ENCODE results near the gene IL36A. TPM values are rescaled to one million over a fixed set of nuclear protein-coding genes. Genes with fewer than 3 reads are reported as not detected.

IL36A gene
- total and polyA plus RNA-seq, 2 experiments from 2014 or later = not detected

- no peak overlapping the region for H3K4me2 ChIP-seq
- H3K9me3 ChIP-seq (ENCODE audit: low read depth) = peaks cover 6% of the 10 kb centered on the region
- no peaks in the 10 kb centered on the region for H4K20me1 ChIP-seq (ENCODE audit: insufficient read depth, poor library complexity, severe bottlenecking)
- no peak for DNase-seq (ENCODE audit: low spot score)
- H3K27ac ChIP-seq = no peak overlapping the region
- H3K79me2 ChIP-seq = no peaks in the 10 kb centered on the region
- H2AFZ ChIP-seq = no peak overlapping the region
- no peaks in the 10 kb centered on the region for H3K4me1 ChIP-seq (ENCODE audit: insufficient read depth)
- H3K36me3 ChIP-seq (replicated peaks; ENCODE audit: insufficient read depth, low read depth) = no peaks in the 10 kb centered on the region
- no peak overlapping the region for H3K4me3 ChIP-seq
- H3K9me2 ChIP-seq (replicated peaks; ENCODE audit: insufficient read depth) = no peaks in the 10 kb centered on the region
- H3K27me3 ChIP-seq = no peaks in the 10 kb centered on the region
- WGBS (ENCODE audit: low lambda C conversion rate, missing lambda C conversion rate) = 93% methylated on average over 14 of the region's 14 CpGs
- TF ChIP-seq EZH2phosphoT487 (IDR thresholded peaks at IDR 0.05; ENCODE audit: low read depth, severe bottlenecking, unreplicated experiment) (no peak), EZH2 (IDR thresholded peaks at IDR 0.05; ENCODE audit: borderline replicate concordance) (no peak), CTCF (IDR thresholded peaks at IDR 0.05; ENCODE audit: poor library complexity) (no peak)
Observed at GRCh38 chr2:112995346-112995920, 9.8 kb upstream of the IL36A start.

GRCh38 chr2:112996635-112997034 lies 8.6 kb upstream of the IL36A start:
- Histone ChIP-seq H4K20me1 (ENCODE audit: insufficient read depth, poor library complexity, severe bottlenecking) (no peaks in the 10 kb centered on the region), H3K27me3 (no peaks in the 10 kb centered on the region), H3K9me2 (replicated peaks; ENCODE audit: insufficient read depth) (no peaks in the 10 kb centered on the region), H3K9me3 (ENCODE audit: low read depth) (peaks cover 9% of the 10 kb centered on the region), H3K27ac (no peak overlapping the region), H3K79me2 (no peaks in the 10 kb centered on the region), H3K4me3 (no peak overlapping the region), H3K4me2 (no peak overlapping the region), H3K36me3 (replicated peaks; ENCODE audit: insufficient read depth, low read depth) (no peaks in the 10 kb centered on the region), H2AFZ (no peak overlapping the region), H3K4me1 (ENCODE audit: insufficient read depth) (no peaks in the 10 kb centered on the region)
- no peak for DNase-seq (ENCODE audit: low spot score)
- WGBS (ENCODE audit: low lambda C conversion rate, missing lambda C conversion rate) = 72% methylated on average over 6 of the region's 6 CpGs
- TF ChIP-seq EZH2 (IDR thresholded peaks at IDR 0.05; ENCODE audit: borderline replicate concordance) = no peak
- TF ChIP-seq CTCF (IDR thresholded peaks at IDR 0.05; ENCODE audit: poor library complexity) = no peak
- no peak for TF ChIP-seq EZH2phosphoT487 (IDR thresholded peaks at IDR 0.05; ENCODE audit: low read depth, severe bottlenecking, unreplicated experiment)

- H3K9me3 ChIP-seq (ENCODE audit: low read depth) = peaks cover 9% of the 10 kb centered on the region
- H3K27me3 ChIP-seq = no peaks in the 10 kb centered on the region
- no peaks in the 10 kb centered on the region for H3K36me3 ChIP-seq (replicated peaks; ENCODE audit: insufficient read depth, low read depth)
- H3K4me1 ChIP-seq (ENCODE audit: insufficient read depth) = no peaks in the 10 kb centered on the region
- H3K79me2 ChIP-seq = no peaks in the 10 kb centered on the region
- no peak for DNase-seq (ENCODE audit: low spot score)
- H3K9me2 ChIP-seq (replicated peaks; ENCODE audit: insufficient read depth) = no peaks in the 10 kb centered on the region
- no peak overlapping the region for H3K4me2 ChIP-seq
- WGBS (ENCODE audit: low lambda C conversion rate, missing lambda C conversion rate) = 78% methylated on average over 1 of the region's 1 CpG
- no peak overlapping the region for H3K4me3 ChIP-seq
- H2AFZ ChIP-seq = no peak overlapping the region
- TF ChIP-seq CTCF (IDR thresholded peaks at IDR 0.05; ENCODE audit: poor library complexity) = no peak
- no peak for TF ChIP-seq EZH2phosphoT487 (IDR thresholded peaks at IDR 0.05; ENCODE audit: low read depth, severe bottlenecking, unreplicated experiment)
- no peak for TF ChIP-seq EZH2 (IDR thresholded peaks at IDR 0.05; ENCODE audit: borderline replicate concordance)
- H4K20me1 ChIP-seq (ENCODE audit: insufficient read depth, poor library complexity, severe bottlenecking) = no peaks in the 10 kb centered on the region
- no peak overlapping the region for H3K27ac ChIP-seq
Observed at GRCh38 chr2:112997151-112997550, 8.1 kb upstream of the IL36A start.

Data from hepatocyte (in vitro differentiated cells).